Ovary (tissue), 9 donors: ENCODE data around the gene IGFLR1. TPM values are rescaled to one million over a fixed set of nuclear protein-coding genes. Genes with fewer than 3 reads are reported as not detected.

ENCODE experiments used
- DNase-seq, 5 donors: peaks; one replicate each; pipeline ENCODE4 v3.0.0-alpha.2; 2019 to 2020
- H3K27ac ChIP-seq, 2 donors: fragments of 200-600 bp; one replicate each; pipeline versions ENCODE4 v1.5.1 to v1.8.0; 2019 to 2022
- H3K27me3 ChIP-seq: fragments of 200-600 bp; one replicate; pipeline ENCODE4 v1.8.0; 2022
- H3K36me3 ChIP-seq: fragments of 200-600 bp; sonication (generic); one replicate; pipeline ENCODE4 v1.5.1; 2019
- H3K4me1 ChIP-seq: one replicate; pipeline ENCODE4 v1.8.1; 2013; ENCODE audit warnings: mild to moderate bottlenecking, moderate library complexity; ENCODE audit not compliant: insufficient read depth
- H3K4me3 ChIP-seq: fragments of 200-600 bp; sonication (generic); one replicate; pipeline ENCODE4 v1.5.1; 2017
- H3K9me3 ChIP-seq, 2 donors: fragments of 200-600 bp in 1 of 2; sonication (generic) in 1 of 2; one replicate each; pipeline versions ENCODE4 v1.5.1 to v1.8.1; 2013 to 2019; ENCODE audit warnings: mild to moderate bottlenecking in 1 of 2, moderate library complexity in 1 of 2
- CTCF ChIP-seq, 3 donors: fragments of 450-650 bp in 2 of 3; fragments of 200-600 bp in 1 of 3; IDR thresholded peaks; one replicate each; pipeline versions ENCODE4 v1.5.1 to v1.8.0; 2016 to 2022; ENCODE audit warnings: antibody characterized with exemption in 3 of 3, mild to moderate bottlenecking in 1 of 3
- EP300 ChIP-seq: sonication (generic); formaldehyde crosslinking; IDR thresholded peaks from one replicate; pipeline ENCODE4 v1.6.1; 2017; ENCODE audit warnings: antibody characterized with exemption
- POLR2A ChIP-seq: fragments of 450-650 bp; IDR thresholded peaks from one replicate; pipeline ENCODE4 v1.6.1; 2017; ENCODE audit warnings: antibody characterized with exemption, mild to moderate bottlenecking, moderate library complexity
- WGBS, 3 donors: extraction: QIAGEN DNeasy Blood & Tissue Kit in 1 of 3; methylation state at CpG; one replicate each; pipeline versions ENCODE4 v1.1.5 to v1.1.7; 2013 to 2017; 5-methylcytosine and 5-hydroxymethylcytosine counted together
- intact Hi-C, 4 donors: fragments of 100-400 bp; cut with DNase I; formaldehyde crosslinking; loops; one replicate each; pipeline versions ENCODE4 v1.11.0 to v1.15.1; 2022 to 2023
- polyA plus RNA-seq, 2 donors: library from polyadenylated mRNA; stranded (reverse); fragments of 200-250 nt in 1 of 2; fragments of 350-450 nt in 1 of 2; fragmentation: Illumina TruSeq in 1 of 2; extraction: RNeasy Lipid Tissue Mini Kit (QIAGEN cat#74804) in 1 of 2; gene quantifications; one replicate each; pipeline ENCODE4 v1.2.3, GENCODE V29; 2013 to 2014
- total RNA-seq, 7 donors: library from RNA; depleted of rRNA in 2 of 7; stranded (reverse); fragments of >200 nt in 2 of 7; fragmentation: NEBNext Ultra II Directional in 3 of 7; extraction: Animal tissue kit (Norgen Biotek cat#: 25700) in 3 of 7; gene quantifications; one replicate each; pipeline versions ENCODE4 v1.1.0 to v1.2.4, GENCODE V29; 2016 to 2023
- donor health status: DM: no; HTN: no; CAD: no; lungs with moderate emphysema.
- donor health status: DM: no; HTN: no; CAD: no.
- donor health status: Bipolar disorder and iron deficiency.
- donor health status: DM: yes; HTN: yes; CAD: no.
- donor health status: DM: no; HTN: no; CAD: no.
- donor health status: DM: yes; HTN: yes; CAD: no.

IGFLR1 gene
- total and polyA plus RNA-seq, 9 donors: 0.93 to 12.8 (median 7.6) TPM

GRCh38 chr19:35776102-35776788 lies 34.0 kb upstream of the IGFLR1 start:
- Histone ChIP-seq H3K9me3 (no peaks in the 10 kb centered on the region), H3K4me1 (peaks cover 7% of the 10 kb centered on the region), H3K27ac (no peak overlapping the region), H3K36me3 (no peaks in the 10 kb centered on the region), H3K27me3 (no peaks in the 10 kb centered on the region), H3K4me3 (peak overlapping the region; percentile 85)
- 48 to 49% (median 49%) methylated on average over 13 of the region's 13 CpGs for WGBS, 3 donors
- TF ChIP-seq POLR2A: no peak
- TF ChIP-seq CTCF (IDR thresholded peaks at IDR 0.05): no peak
- TF ChIP-seq EP300: no peak
- intact Hi-C loops: loop anchor here in 1 of 4 donors (5.0 kb wide), 1 partner anchor 156 kb away; no protein-coding TSS in a partner anchor
- peak in 1 of 5 donors; percentile 38 for DNase-seq

GRCh38 chr19:35775298-35776101 lies 33.2 kb upstream of the IGFLR1 start, which contains the start of gene ARHGAP33:
Gene ARHGAP33, plus strand, starts transcription at chr19:35775564. Its CDS starts 95 bp downstream, at chr19:35775659.
- no peaks in the 10 kb centered on the region for H3K27me3 ChIP-seq
- peak; percentile 99 to 100 (median 100) for DNase-seq
- peaks cover 7% of the 10 kb centered on the region for H3K4me1 ChIP-seq
- H3K27ac ChIP-seq: no peak within 1 kb of the TSS
- intact Hi-C loops: loop anchor here in 1 of 4 donors (5.0 kb wide), 1 partner anchor 157 kb away; no protein-coding TSS in a partner anchor
- peak within 1 kb of the TSS; percentile 85 for H3K4me3 ChIP-seq
- no peaks in the 10 kb centered on the region for H3K36me3 ChIP-seq
- 1% methylated on average over 46 to 82 of the region's 82 CpGs for WGBS, 3 donors
- no peaks in the 10 kb centered on the region for H3K9me3 ChIP-seq
- TF ChIP-seq EP300 (no peak), POLR2A (no peak), CTCF (IDR thresholded peaks at IDR 0.05) (no peak)

GRCh38 chr19:35775046-35775297 lies 32.7 kb upstream of the IGFLR1 start:
- 11 to 19% (median 17%) methylated on average over 9 of the region's 9 CpGs for WGBS, 3 donors
- Histone ChIP-seq H3K36me3 (no peaks in the 10 kb centered on the region), H3K9me3 (no peaks in the 10 kb centered on the region), H3K27ac (no peak overlapping the region), H3K4me1 (peaks cover 7% of the 10 kb centered on the region), H3K27me3 (no peaks in the 10 kb centered on the region), H3K4me3 (peak overlapping the region; percentile 85)
- intact Hi-C loops: loop anchor here in 1 of 4 donors (5.0 kb wide), 1 partner anchor 157 kb away; no protein-coding TSS in a partner anchor
- DNase-seq: no peak
- TF ChIP-seq EP300 (no peak), CTCF (IDR thresholded peaks at IDR 0.05) (no peak), POLR2A (no peak)

GRCh38 chr19:35774274-35775045 lies 32.2 kb upstream of the IGFLR1 start:
- TF ChIP-seq POLR2A (no peak), EP300 (no peak), CTCF (IDR thresholded peaks at IDR 0.05) (no peak)
- H3K27me3 ChIP-seq: no peaks in the 10 kb centered on the region
- peak overlapping the region; percentile 85 for H3K4me3 ChIP-seq
- no peaks in the 10 kb centered on the region for H3K36me3 ChIP-seq
- no peaks in the 10 kb centered on the region for H3K9me3 ChIP-seq
- 31 to 38% (median 35%) methylated on average over 16 of the region's 16 CpGs for WGBS, 3 donors
- H3K4me1 ChIP-seq: peaks cover 7% of the 10 kb centered on the region
- H3K27ac ChIP-seq: no peak overlapping the region
- intact Hi-C loops: loop anchor here in 1 of 4 donors (5.0 kb wide), 1 partner anchor 158 kb away; no protein-coding TSS in a partner anchor
- DNase-seq: peak in 1 of 5 donors; percentile 41
